Esophagus mucosa (tissue), 1 donor: Measurements from ENCODE around the gene ATP6V0B. TPM values are rescaled to one million over a fixed set of nuclear protein-coding genes. Genes with fewer than 3 reads are reported as not detected.
A peak's percentile ranks its signal among the peaks of the same experiment; 100 is the strongest.

Source experiments
- ATAC-seq: fragments of 200-7000 bp; cut with Tn5 transposase; one replicate; pipeline ENCODE4 v1.9.1; 2020
- total RNA-seq: library from RNA; stranded (reverse); gene quantifications from one replicate; pipeline ENCODE4 v1.2.4, GENCODE V29; 2023
- donor health status: DM: yes; HTN: yes; CAD: no.

ATP6V0B gene
- total RNA-seq, 1 donor from 2014 or later: 95.7 TPM

- peak; percentile 98 for ATAC-seq
Measured at GRCh38 chr1:43946236-43947060, 28.3 kb upstream of the ATP6V0B start, which contains the start of gene IPO13. TSS of gene IPO13 (plus strand) at chr1:43946950. CDS start at chr1:43947601, 651 bp downstream.

- ATAC-seq: peak; percentile 0
Measured at GRCh38 chr1:43947061-43947873, 27.5 kb upstream of the ATP6V0B start.

DNA sequence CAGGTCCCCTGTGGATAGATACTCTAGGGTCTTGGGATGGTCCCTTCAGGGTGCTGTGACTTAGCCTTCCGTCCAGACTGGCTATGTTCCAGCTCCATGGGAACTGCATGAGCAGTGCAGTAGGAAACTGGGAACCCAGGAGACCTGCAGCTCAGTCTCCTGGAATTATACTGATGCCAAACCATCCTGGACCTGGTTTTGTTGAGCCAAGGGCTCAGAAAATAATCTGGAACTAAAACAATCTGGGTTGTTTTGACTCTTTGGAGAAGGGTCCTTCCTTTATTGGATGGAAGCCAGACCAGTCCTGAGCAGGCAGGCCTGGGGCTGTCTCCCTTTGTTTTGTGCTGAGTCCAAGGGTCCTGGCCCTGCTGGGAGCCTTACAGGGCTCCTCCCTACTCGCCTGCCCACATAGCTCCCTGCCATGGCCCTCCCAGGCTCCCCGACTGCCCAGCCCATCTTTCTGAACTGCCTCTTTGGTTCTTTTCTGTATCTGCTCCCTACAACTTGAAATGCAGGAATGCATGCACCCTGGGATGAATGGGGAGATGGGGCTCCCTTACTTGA lies 26.8 kb upstream of the ATP6V0B start:
- ATAC-seq: no peak

DNA sequence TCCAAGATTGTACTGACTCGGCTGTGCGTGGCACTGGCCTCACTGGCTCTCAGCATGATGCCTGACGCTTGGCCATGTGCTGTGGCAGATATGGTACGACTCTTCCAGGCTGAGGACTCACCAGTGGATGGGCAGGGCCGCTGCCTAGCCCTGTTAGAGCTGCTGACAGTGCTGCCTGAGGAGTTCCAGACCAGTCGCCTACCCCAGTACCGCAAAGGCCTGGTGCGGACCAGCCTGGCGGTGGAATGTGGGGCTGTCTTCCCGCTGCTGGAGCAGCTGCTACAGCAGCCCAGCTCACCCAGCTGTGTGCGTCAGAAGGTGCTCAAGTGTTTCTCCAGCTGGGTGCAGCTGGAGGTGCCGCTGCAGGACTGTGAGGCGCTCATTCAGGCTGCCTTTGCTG lies 25.1 kb upstream of the ATP6V0B start:
- ATAC-seq: no peak

- no peak for ATAC-seq
Measured at GRCh38 chr1:43951021-43951985, 23.5 kb upstream of the ATP6V0B start.

DNA sequence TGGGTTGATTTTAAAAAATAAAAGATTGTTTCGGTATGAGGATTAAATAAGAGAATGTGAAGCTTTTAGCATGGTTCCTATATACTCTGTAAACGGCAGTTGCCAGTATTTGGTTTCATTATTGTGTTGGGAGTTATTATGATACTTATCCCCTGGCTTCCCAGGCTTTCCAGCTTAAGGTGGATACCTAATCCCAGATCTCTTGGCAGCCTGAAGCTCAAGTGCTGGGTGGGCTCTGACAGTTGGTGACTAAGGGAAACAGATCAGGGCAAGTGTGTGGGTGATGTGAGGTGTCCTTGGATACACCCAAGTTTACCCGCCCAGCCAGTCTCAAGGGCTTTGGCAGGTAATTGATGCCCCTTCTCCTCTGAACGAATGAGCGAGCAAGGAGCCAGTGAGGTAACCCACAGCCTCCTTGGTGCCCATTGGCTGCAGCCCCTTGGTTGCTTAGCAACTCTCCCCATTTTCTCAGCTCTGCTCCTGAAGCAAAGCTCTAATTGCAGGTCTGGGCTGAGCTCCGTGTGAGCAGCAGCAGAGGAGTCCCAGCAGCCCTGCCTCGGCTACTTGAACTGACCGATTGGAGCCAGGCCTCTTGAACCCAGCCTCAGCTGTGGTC lies 21.9 kb upstream of the ATP6V0B start:
- ATAC-seq: peak; percentile 47

DNA sequence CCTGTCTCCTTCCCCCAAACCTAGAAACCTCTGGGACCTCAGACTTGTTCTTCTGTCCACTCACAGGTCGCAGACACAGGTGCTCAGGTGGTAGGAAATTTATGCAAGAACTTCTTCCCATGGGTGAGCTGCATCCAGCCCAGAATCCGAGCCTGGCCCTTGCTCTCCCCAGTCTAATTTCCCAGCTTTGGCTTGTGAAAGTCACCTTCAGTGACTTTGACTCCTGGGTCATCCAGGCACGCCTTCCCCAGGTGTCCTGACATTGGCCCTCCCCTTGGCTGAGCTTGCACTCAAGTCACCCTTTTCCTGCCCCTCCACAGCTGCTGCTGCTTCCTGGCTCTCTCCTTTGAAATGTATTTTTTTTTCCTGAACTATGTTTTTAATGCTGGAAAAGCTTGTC lies 21.4 kb upstream of the ATP6V0B start:
- no peak for ATAC-seq

DNA sequence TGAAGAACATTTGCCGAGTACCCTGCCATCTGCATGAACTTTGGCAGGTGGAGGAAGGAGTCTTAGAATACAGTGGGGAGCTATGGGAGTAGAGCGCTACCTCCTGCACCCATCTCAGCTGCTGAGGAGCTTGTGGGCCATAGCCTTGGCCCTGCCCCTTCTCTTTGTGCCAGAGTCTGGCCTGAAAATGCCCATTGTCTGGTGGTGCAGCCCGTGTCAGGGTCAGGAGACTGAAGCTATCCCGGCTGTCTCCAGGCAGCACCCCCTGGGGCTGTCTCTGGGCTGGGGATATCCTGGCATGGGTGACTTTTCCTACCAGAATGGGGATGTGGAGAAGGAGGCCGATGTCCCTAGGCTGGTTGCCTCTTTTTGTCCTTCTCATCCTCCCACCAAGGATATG lies 20.7 kb upstream of the ATP6V0B start:
- no peak for ATAC-seq

DNA sequence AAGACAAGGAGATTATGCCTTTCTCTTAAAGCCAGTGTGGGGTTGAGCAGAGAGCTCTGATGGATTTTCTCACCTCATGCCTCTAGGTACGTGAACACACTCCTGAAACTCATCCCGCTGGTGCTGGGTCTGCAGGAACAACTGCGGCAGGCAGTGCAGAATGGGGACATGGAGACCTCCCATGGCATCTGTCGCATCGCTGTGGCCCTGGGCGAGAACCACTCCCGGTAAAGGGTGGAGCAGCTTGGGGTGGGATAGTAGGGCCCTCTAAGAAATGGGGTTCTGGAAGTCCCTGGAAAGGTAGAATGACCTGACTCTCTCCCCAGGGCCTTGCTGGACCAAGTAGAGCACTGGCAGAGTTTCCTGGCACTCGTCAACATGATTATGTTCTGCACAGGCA lies 18.5 kb upstream of the ATP6V0B start:
- no peak for ATAC-seq

GRCh38 chr1:43957407-43958040 lies 17.2 kb upstream of the ATP6V0B start:
- ATAC-seq: peak; percentile 54

GRCh38 chr1:43958351-43959255 lies 16.2 kb upstream of the ATP6V0B start:
- no peak for ATAC-seq

DNA sequence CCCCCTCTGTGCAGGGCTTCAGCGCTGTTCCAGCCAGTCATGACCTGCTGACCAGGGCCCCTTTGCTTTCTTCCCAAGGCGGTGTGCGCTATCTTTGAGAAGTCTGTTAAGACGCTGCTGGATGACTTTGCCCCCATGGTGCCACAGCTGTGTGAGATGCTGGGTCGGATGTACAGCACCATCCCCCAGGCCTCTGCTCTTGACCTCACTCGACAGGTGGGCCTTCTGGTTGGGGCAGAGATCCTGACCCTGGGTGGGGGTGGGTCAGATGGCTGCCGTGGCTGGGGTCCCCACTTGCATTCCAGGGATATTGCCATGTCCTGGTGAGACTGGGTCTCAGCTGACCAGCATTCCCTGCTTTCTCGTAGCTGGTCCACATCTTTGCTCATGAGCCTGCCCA lies 14.0 kb upstream of the ATP6V0B start:
- ATAC-seq: no peak

DNA sequence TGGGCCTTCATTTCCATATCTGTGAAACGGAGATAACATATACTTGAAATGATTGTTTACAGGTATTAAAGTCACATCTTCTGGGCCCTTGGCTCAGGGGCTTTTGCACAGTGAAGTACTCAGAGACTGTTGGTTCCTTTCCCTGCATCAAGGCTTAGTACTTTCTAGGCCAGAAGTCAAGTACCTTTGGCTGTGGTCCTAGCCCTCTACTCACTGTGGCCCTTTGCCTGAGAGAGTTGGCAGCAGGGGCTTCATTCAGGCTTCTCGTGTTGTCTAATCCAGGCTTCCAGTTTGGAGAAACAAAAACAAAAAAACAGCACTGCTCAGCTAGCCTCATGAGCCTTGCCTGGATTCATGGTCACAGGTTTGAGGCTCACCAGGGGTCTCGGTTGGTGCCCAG lies 13.1 kb upstream of the ATP6V0B start:
- ATAC-seq: no peak

- no peak for ATAC-seq
Measured at GRCh38 chr1:43962324-43962723, 12.4 kb upstream of the ATP6V0B start.

GRCh38 chr1:43963006-43963405 lies 11.8 kb upstream of the ATP6V0B start:
- ATAC-seq: no peak

DNA sequence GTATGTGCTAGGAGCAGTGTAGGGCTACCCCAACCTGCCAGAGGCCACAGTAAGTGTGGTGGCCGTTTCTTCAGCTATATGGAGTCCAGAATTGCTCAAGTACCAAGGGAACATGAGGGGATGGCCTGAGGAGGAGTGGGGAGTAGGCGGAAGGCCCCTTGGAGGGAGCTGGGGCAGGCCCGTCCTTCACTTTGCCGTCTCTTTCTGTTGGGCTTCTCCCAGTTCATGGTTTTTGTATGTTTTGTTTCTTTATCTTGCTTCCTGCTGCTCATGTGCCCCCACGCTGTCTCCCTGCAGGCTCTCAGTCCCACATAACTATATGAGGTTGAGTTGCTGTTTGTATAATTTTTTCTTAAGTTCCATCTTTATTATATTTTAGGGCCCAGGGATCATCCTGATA lies 10.9 kb upstream of the ATP6V0B start:
- no peak for ATAC-seq

DNA sequence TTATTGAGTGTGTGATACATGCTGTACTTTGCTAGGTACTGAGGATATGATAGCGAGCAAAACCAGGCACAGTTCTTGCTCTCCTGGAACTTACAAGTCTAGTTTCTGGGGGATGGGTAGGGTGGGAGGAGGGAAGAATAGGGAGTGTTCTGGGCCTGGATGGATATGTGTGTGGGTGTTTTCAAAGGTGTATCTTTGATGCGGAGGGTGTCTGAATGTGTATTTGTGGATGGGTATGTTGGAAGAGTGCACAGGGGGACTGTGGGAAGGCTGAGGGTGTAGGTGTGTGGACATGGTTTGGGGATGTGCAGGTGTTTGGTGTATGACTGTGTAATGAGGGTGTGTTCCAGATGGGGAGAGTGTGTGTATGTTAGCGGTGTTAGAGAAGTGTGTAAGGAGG lies 9.4 kb upstream of the ATP6V0B start:
- ATAC-seq: no peak

DNA sequence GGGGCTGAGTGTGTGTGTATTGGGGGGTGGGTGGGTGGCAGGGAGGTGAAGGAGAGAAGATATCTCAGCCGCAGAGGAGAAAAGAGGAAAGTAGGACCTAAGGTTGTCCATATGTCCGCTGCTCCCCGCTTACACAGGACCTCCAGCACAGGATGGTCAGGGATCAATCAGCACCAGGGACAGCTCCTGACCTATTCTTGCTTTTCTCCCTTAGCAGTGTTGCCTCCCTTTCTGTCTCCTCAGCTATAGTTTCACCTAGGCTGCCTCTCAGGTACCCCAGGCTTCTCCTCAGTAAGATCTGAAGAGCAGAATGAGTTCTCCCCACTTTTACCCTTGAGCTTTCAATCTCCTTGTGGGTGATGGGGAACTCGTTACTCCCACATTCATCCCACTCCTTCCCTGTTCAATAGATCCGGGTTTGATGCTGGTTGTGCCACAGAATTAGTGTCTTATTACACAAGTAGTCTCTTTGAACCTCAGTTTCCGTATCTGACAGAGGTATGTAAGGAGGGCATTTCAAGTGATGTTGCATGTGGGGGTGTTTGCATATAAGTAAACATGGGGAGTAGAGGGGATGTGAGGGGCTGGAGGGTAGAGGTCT lies 6.3 kb upstream of the ATP6V0B start:
- ATAC-seq: no peak

DNA sequence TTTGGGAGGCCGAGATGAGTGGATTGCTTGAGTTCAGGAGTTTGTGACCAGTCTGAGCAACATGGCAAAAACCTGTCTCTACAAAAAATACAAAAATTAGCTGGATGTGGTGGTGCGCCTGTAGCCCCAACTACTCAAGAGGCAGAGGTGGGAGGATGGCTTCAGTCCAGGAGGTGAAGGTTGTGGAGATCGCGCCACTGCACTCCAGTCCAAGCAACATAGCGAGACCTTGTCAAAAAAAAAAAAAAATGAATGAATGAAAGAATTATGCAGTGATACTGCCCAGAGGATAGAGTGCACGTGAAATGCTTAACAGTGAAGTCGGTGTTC lies 5.4 kb upstream of the ATP6V0B start:
- ATAC-seq: no peak
